ENCODE results near the gene CLDN1.

DNA sequence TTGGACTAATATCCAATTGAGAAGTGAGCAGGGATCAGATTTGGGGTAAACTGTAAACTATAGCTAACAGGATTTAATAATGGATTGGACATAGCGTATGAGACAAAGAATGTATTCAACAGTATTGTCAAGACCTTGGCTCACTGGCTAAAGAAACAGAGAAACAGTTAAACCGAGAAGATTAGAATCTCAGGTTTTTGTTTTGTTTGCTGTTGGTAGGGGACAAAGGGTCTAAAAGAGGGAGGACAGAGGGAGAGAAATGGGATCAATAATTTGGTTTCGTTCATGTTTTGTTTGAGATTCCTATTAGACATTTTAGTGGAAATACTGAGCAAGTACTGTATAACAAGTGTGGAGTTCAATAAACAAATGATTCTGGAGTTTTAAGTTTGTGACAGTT lies 28.6 kb downstream of the CLDN1 start:
- TF ChIP-seq, protein P1, sequence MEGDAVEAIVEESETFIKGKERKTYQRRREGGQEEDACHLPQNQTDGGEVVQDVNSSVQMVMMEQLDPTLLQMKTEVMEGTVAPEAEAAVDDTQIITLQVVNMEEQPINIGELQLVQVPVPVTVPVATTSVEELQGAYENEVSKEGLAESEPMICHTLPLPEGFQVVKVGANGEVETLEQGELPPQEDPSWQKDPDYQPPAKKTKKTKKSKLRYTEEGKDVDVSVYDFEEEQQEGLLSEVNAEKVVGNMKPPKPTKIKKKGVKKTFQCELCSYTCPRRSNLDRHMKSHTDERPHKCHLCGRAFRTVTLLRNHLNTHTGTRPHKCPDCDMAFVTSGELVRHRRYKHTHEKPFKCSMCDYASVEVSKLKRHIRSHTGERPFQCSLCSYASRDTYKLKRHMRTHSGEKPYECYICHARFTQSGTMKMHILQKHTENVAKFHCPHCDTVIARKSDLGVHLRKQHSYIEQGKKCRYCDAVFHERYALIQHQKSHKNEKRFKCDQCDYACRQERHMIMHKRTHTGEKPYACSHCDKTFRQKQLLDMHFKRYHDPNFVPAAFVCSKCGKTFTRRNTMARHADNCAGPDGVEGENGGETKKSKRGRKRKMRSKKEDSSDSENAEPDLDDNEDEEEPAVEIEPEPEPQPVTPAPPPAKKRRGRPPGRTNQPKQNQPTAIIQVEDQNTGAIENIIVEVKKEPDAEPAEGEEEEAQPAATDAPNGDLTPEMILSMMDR (conservative IDR thresholded peaks at IDR 0.05 in 1 of 2, IDR thresholded peaks at IDR 0.05 in 1 of 2; ENCODE audit: low read depth in 1 of 2, low read length in 2 of 2) = no peak
- no peak for TF ChIP-seq EZH2 (IDR thresholded peaks at IDR 0.05; ENCODE audit: low read length, missing control alignments)

Measured in fibroblast of lung (primary cell).